Measurements from ENCODE around the gene PPP1R12C.
A peak's percentile ranks its signal among the peaks of the same experiment; 100 is the strongest.

Gene PPP1R12C

GRCh38 chr19:55153652-55154264 is 36.3 kb upstream of the PPP1R12C start:
- DNase-seq (ENCODE audit: low spot score in 2 of 2) = no peak
- Mint-ChIP-seq H3K4me1 (peaks cover 26% of the 10 kb centered on the region), H3K36me3 (no peaks in the 10 kb centered on the region), H3K9me3 (peaks cover 6% of the 10 kb centered on the region), H3K27ac (no peak overlapping the region), H3K4me3 (no peak overlapping the region)
- no peak for ATAC-seq

GRCh38 chr19:55152017-55152416 is 34.6 kb upstream of the PPP1R12C start:
- H3K27ac Mint-ChIP-seq = peak overlapping the region; percentile 75
- H3K4me3 Mint-ChIP-seq = no peak overlapping the region

GRCh38 chr19:55149078-55150003 is 31.9 kb upstream of the PPP1R12C start, which contains the start of gene TNNT1:
TNNT1 (minus strand) TSS chr19:55149206; CDS start chr19:55147157, 2,049 bp downstream.
- Mint-ChIP-seq H3K4me3 (no peak within 1 kb of the TSS), H3K27ac (no peak within 1 kb of the TSS), H3K4me1 (peaks cover 17% of the 10 kb centered on the region), H3K36me3 (no peaks in the 10 kb centered on the region), H3K9me3 (peaks cover 6% of the 10 kb centered on the region)
- no peak for DNase-seq (ENCODE audit: low spot score in 2 of 2)
- no peak for ATAC-seq

More at GRCh38 chr19:55152017-55152416, 34.6 kb upstream of the PPP1R12C start:
- Mint-ChIP-seq H3K36me3 (no peaks in the 10 kb centered on the region), H3K9me3 (peaks cover 6% of the 10 kb centered on the region), H3K4me1 (peaks cover 26% of the 10 kb centered on the region)
- DNase-seq (ENCODE audit: low spot score in 2 of 2) = no peak
- no peak for ATAC-seq

- H3K36me3 Mint-ChIP-seq = no peaks in the 10 kb centered on the region
- no peak for DNase-seq (ENCODE audit: low spot score in 2 of 2)
- H3K4me3 Mint-ChIP-seq = no peak overlapping the region
- H3K27ac Mint-ChIP-seq = no peak overlapping the region
- ATAC-seq = no peak
- H3K4me1 Mint-ChIP-seq = peaks cover 10% of the 10 kb centered on the region
- peaks cover 6% of the 10 kb centered on the region for H3K9me3 Mint-ChIP-seq
Observed at GRCh38 chr19:55147545-55148251, 30.3 kb upstream of the PPP1R12C start.

GRCh38 chr19:55146705-55147273 is 29.4 kb upstream of the PPP1R12C start:
- no peak overlapping the region for H3K27ac Mint-ChIP-seq
- H3K4me1 Mint-ChIP-seq = peaks cover 4% of the 10 kb centered on the region
- no peak for DNase-seq (ENCODE audit: low spot score in 2 of 2)
- peaks cover under 1% of the 10 kb centered on the region for H3K9me3 Mint-ChIP-seq
- no peak overlapping the region for H3K4me3 Mint-ChIP-seq
- no peaks in the 10 kb centered on the region for H3K36me3 Mint-ChIP-seq
- peak; percentile 21 for ATAC-seq

- Mint-ChIP-seq H3K9me3 (no peaks in the 10 kb centered on the region), H3K4me1 (no peaks in the 10 kb centered on the region), H3K27ac (no peak overlapping the region), H3K4me3 (no peak overlapping the region), H3K36me3 (no peaks in the 10 kb centered on the region)
- ATAC-seq (no peak), DNase-seq (ENCODE audit: low spot score in 2 of 2) (no peak)
Observed at GRCh38 chr19:55146078-55146704, 28.8 kb upstream of the PPP1R12C start.

- H3K36me3 Mint-ChIP-seq = no peaks in the 10 kb centered on the region
- DNase-seq (ENCODE audit: low spot score in 2 of 2) (no peak), ATAC-seq (no peak)
- H3K9me3 Mint-ChIP-seq = no peaks in the 10 kb centered on the region
- no peak overlapping the region for H3K27ac Mint-ChIP-seq
- no peak overlapping the region for H3K4me3 Mint-ChIP-seq
- H3K4me1 Mint-ChIP-seq = no peaks in the 10 kb centered on the region
Observed at GRCh38 chr19:55145232-55145631, 27.8 kb upstream of the PPP1R12C start.

GRCh38 chr19:55141696-55142095 is 24.3 kb upstream of the PPP1R12C start:
- no peaks in the 10 kb centered on the region for H3K36me3 Mint-ChIP-seq
- no peak overlapping the region for H3K4me3 Mint-ChIP-seq
- H3K4me1 Mint-ChIP-seq = no peaks in the 10 kb centered on the region
- H3K27ac Mint-ChIP-seq = no peak overlapping the region
- no peak for ATAC-seq
- no peaks in the 10 kb centered on the region for H3K9me3 Mint-ChIP-seq
- DNase-seq (ENCODE audit: low spot score in 2 of 2) = no peak

- no peak for DNase-seq (ENCODE audit: low spot score in 2 of 2)
Observed at GRCh38 chr19:55137915-55138314, 20.5 kb upstream of the PPP1R12C start.

GRCh38 chr19:55136399-55137102 is 19.1 kb upstream of the PPP1R12C start:
- Mint-ChIP-seq H3K36me3 (no peaks in the 10 kb centered on the region), H3K9me3 (no peaks in the 10 kb centered on the region), H3K27ac (no peak overlapping the region), H3K4me3 (no peak overlapping the region), H3K4me1 (no peaks in the 10 kb centered on the region)
- no peak for ATAC-seq
- no peak for DNase-seq (ENCODE audit: low spot score in 2 of 2)

More at GRCh38 chr19:55137915-55138314, 20.5 kb upstream of the PPP1R12C start:
- H3K4me3 Mint-ChIP-seq = no peak overlapping the region
- no peaks in the 10 kb centered on the region for H3K9me3 Mint-ChIP-seq
- no peaks in the 10 kb centered on the region for H3K36me3 Mint-ChIP-seq
- H3K4me1 Mint-ChIP-seq = no peaks in the 10 kb centered on the region
- no peak overlapping the region for H3K27ac Mint-ChIP-seq
- no peak for ATAC-seq

GRCh38 chr19:55134736-55135135 is 17.3 kb upstream of the PPP1R12C start:
- Mint-ChIP-seq H3K9me3 (no peaks in the 10 kb centered on the region), H3K27ac (no peak overlapping the region), H3K4me3 (no peak overlapping the region), H3K36me3 (no peaks in the 10 kb centered on the region), H3K4me1 (no peaks in the 10 kb centered on the region)
- ATAC-seq (no peak), DNase-seq (ENCODE audit: low spot score in 2 of 2) (no peak)

- Mint-ChIP-seq H3K4me1 (no peaks in the 10 kb centered on the region), H3K4me3 (no peak overlapping the region), H3K36me3 (no peaks in the 10 kb centered on the region), H3K9me3 (no peaks in the 10 kb centered on the region), H3K27ac (no peak overlapping the region)
- DNase-seq (ENCODE audit: low spot score in 2 of 2) (no peak), ATAC-seq (no peak)
Observed at GRCh38 chr19:55133639-55134444, 16.4 kb upstream of the PPP1R12C start.

GRCh38 chr19:55132453-55133129 is 15.2 kb upstream of the PPP1R12C start:
- no peaks in the 10 kb centered on the region for H3K4me1 Mint-ChIP-seq
- no peak overlapping the region for H3K27ac Mint-ChIP-seq
- ATAC-seq (no peak), DNase-seq (ENCODE audit: low spot score in 2 of 2) (no peak)
- H3K9me3 Mint-ChIP-seq = no peaks in the 10 kb centered on the region
- H3K36me3 Mint-ChIP-seq = no peaks in the 10 kb centered on the region
- H3K4me3 Mint-ChIP-seq = no peak overlapping the region
